Kidney epithelial cell (primary cell): ENCODE data around the gene SPON1. TPM values are rescaled to one million over a fixed set of nuclear protein-coding genes. Genes with fewer than 3 reads are reported as not detected.

Experiments
- DNase-seq: peaks from one replicate; pipeline ENCODE4 v3.0.0-alpha.2; 2010; ENCODE audit warnings: low read depth
- H3K27me3 ChIP-seq: 2 replicates; pipeline ENCODE4 v1.6.0; 2011; ENCODE audit warnings: low read length; ENCODE audit not compliant: control insufficient read depth, insufficient read depth
- H3K36me3 ChIP-seq: 2 replicates; pipeline ENCODE4 v1.5.1; 2011; ENCODE audit warnings: low read length; ENCODE audit not compliant: control insufficient read depth, insufficient read depth
- H3K4me3 ChIP-seq: 2 replicates; pipeline ENCODE4 v1.5.1; 2011; ENCODE audit warnings: low read depth, mild to moderate bottlenecking, control low read depth, low read length
- total RNA-seq: library from RNA; depleted of rRNA; stranded (reverse); fragments of >200 nt; gene quantifications from 2 replicates; pipeline ENCODE4 v1.2.3, GENCODE V29; 2015
- TF ChIP-seq, protein P1 (sequence below): IDR thresholded peaks from 2 replicates; pipeline ENCODE4 v1.5.1; 2011; ENCODE audit warnings: mild to moderate bottlenecking, moderate library complexity, low read length, control low read depth, inconsistent platforms; ENCODE audit not compliant: insufficient read depth, poor library complexity, severe bottlenecking

The SPON1 gene
- total RNA-seq, 1 donor from 2014 or later: 3.7 TPM

DNA sequence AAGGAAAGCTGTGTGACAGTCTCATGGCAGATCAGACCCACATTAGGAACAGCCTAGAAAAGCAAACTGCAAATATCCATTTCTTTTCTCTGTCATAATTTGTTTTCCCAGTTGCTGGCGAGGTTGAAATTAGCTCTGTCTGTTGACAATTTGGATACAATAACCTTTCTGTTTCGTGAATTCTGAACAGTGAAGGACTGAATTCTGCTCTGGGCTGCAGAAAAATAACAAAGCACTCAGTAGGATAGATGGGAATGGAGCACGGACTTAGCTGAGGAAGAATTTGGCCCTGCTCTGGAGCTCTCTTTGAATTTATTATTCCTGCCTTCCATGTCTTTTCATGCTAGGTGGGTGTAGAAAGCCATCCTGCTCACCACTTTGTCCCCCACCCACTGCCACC lies 256.2 kb downstream of the SPON1 start:
- Histone ChIP-seq H3K4me3 (no peak overlapping the region), H3K27me3 (no peaks in the 10 kb centered on the region), H3K36me3 (no peaks in the 10 kb centered on the region)
- TF ChIP-seq, protein P1, sequence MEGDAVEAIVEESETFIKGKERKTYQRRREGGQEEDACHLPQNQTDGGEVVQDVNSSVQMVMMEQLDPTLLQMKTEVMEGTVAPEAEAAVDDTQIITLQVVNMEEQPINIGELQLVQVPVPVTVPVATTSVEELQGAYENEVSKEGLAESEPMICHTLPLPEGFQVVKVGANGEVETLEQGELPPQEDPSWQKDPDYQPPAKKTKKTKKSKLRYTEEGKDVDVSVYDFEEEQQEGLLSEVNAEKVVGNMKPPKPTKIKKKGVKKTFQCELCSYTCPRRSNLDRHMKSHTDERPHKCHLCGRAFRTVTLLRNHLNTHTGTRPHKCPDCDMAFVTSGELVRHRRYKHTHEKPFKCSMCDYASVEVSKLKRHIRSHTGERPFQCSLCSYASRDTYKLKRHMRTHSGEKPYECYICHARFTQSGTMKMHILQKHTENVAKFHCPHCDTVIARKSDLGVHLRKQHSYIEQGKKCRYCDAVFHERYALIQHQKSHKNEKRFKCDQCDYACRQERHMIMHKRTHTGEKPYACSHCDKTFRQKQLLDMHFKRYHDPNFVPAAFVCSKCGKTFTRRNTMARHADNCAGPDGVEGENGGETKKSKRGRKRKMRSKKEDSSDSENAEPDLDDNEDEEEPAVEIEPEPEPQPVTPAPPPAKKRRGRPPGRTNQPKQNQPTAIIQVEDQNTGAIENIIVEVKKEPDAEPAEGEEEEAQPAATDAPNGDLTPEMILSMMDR: no peak
- no peak for DNase-seq

DNA sequence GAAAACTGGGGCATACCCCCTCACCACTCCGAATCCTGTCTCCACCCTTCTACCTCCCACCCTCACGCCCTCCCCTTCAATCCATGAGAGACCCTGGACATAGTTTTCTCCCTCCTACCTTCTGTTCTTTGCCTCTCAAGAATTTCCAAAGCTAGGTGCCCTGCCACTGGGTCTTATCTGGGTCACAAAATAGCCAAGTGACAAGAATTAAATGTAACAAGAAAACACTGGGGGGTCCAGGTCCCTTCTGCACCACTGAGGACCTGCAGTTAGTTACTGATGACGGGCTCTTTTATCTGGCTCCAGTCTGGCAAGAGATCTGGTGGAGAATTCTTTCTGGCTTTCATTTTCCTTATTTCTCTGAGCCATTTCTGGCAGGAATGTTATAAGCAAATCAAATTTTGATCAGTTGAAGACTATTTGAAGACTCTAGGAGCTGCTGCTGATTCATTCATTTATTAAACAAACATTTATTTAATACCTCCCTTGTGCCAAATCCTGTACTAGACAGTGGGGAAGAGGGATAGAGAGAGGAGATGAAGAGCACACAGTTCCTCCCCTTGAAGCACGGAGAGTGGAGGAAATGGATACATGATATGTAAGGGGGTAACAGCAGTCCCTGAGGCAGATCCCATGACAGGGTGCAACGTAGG lies 261.2 kb downstream of the SPON1 start:
- H3K27me3 ChIP-seq: no peaks in the 10 kb centered on the region
- H3K36me3 ChIP-seq: no peaks in the 10 kb centered on the region
- no peak overlapping the region for H3K4me3 ChIP-seq
- no peak for DNase-seq
- TF ChIP-seq, protein P1: no peak

DNA sequence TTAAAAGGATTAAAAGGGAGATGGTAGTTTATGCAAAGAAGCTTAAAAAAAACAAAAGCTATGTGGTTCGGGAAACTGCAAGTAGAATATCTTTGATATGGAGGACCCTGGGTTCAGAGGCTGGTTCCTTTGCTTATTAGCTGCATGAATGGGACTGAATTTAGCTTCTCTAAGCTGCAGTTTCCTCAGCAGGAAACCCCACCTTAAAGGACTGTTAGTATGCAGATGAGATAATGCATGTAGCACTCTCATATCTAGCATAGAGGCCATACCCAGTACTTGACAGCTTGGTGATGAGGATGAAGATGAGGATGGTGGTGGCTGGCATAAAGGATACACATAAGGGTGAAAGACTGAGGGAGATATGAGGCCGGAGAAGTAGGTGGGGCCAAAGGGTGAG lies 261.9 kb downstream of the SPON1 start:
- H3K36me3 ChIP-seq: no peaks in the 10 kb centered on the region
- no peak for DNase-seq
- TF ChIP-seq, protein P1: no peak
- H3K4me3 ChIP-seq: no peak overlapping the region
- H3K27me3 ChIP-seq: peaks cover 1% of the 10 kb centered on the region

DNA sequence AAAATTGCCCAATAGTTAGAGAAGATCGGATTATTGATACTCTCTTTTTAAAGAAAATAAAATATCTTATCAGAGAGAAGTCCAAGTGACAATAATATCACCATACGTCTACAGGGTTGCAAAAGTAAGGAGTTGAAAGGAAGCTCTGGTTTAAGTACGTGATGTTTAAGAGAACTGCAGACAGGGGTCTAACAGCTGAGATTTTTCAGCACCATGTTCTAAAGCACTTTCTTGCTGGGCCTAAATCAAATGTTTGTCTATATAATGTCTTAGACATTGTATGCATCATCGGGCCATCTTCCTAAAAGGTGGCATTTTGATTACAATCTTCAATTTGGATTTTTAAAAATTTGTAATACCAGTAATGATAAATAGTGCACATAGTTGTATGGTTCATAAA lies 263.1 kb downstream of the SPON1 start:
- Histone ChIP-seq H3K27me3 (peaks cover 4% of the 10 kb centered on the region), H3K4me3 (no peak overlapping the region), H3K36me3 (no peaks in the 10 kb centered on the region)
- TF ChIP-seq, protein P1: no peak
- DNase-seq: no peak

DNA sequence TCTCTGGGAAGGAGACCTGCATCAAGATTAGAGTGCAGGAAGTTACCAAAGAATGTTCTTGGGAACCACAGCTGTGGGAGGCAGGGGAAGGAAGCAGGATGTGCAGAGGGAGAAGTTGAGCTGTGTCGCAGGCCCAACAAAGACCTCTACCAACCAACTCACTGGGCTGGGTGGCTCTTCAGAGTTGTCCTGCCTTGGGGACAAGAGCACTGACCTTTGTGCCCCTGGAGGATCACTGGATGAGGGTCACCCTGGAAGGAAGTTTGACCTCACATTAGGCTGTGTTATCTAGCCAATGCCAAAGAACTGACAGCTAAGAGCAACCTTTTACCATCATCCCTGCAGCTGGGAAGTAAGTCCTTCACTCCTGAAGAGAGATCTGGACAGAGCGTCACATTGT lies 265.8 kb downstream of the SPON1 start:
- no peaks in the 10 kb centered on the region for H3K36me3 ChIP-seq
- DNase-seq: no peak
- H3K4me3 ChIP-seq: no peak overlapping the region
- peaks cover 4% of the 10 kb centered on the region for H3K27me3 ChIP-seq
- TF ChIP-seq, protein P1: no peak

DNA sequence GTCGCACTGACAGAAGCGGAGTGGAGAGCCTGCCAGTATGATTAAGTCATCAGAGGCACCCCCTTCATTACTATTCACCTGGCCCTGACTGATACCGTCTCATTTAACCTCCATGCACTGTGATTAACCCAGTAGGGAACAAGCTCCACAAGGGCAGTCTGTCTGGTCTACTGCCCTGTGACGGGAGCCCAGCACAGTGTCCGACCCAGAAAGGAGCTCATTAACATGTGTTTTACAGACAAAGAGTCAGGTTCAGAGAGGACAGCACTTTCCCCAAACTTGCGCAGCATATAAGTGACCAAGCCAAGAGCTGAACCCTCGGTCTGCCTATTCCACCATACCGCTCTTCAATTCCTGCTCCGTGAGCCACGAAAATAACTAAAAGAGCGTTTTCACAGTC lies 266.9 kb downstream of the SPON1 start:
- peaks cover 4% of the 10 kb centered on the region for H3K27me3 ChIP-seq
- H3K36me3 ChIP-seq: no peaks in the 10 kb centered on the region
- no peak overlapping the region for H3K4me3 ChIP-seq
- no peak for DNase-seq
- TF ChIP-seq, protein P1: no peak
